ENCODE results near the gene ZFYVE28.

Gene ZFYVE28

DNA sequence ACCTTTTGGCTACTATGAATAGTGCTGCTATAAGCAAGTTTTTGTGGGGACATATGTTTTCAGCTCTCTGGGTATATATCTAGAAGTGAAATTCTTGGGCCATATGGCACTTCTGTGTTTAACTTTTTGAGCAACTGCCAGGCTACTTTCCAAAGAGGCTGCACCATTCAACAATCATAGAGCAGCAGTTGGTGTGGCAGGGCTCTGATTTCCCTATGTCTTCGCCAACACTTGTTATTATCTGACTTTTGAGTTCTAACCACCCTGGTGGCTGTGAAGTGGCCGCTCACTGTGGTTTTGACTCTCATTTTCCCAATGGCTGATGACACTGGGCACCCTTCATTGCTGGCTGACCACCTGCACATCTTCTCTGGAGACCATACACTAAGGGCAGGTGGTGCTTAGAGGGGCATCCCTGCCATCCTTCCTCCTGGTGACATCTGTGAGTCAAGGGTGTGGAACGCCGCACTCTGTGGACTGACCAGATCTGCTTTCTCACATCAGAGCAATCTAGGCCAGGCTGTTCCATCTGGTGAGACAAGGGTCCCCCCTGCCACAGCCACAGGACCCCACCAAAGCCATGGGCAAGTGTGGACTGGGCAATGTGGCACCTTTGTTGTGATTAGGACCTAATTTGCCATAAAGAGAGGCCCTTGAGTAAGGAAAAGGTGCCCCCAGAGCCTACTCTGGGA is 49.6 kb downstream of the ZFYVE28 start:
- TF ChIP-seq, protein P1, sequence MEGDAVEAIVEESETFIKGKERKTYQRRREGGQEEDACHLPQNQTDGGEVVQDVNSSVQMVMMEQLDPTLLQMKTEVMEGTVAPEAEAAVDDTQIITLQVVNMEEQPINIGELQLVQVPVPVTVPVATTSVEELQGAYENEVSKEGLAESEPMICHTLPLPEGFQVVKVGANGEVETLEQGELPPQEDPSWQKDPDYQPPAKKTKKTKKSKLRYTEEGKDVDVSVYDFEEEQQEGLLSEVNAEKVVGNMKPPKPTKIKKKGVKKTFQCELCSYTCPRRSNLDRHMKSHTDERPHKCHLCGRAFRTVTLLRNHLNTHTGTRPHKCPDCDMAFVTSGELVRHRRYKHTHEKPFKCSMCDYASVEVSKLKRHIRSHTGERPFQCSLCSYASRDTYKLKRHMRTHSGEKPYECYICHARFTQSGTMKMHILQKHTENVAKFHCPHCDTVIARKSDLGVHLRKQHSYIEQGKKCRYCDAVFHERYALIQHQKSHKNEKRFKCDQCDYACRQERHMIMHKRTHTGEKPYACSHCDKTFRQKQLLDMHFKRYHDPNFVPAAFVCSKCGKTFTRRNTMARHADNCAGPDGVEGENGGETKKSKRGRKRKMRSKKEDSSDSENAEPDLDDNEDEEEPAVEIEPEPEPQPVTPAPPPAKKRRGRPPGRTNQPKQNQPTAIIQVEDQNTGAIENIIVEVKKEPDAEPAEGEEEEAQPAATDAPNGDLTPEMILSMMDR (IDR thresholded peaks at IDR 0.05; ENCODE audit: insufficient read depth, low read length, missing control alignments) = no peak
- ChIA-PET POLR2A (no interaction called here), CTCF (no interaction called here)
- H3K4me3 ChIP-seq (ENCODE audit: low read depth, low read length) = no peak overlapping the region
- no peak for DNase-seq (ENCODE audit: low read depth, low spot score)

DNA sequence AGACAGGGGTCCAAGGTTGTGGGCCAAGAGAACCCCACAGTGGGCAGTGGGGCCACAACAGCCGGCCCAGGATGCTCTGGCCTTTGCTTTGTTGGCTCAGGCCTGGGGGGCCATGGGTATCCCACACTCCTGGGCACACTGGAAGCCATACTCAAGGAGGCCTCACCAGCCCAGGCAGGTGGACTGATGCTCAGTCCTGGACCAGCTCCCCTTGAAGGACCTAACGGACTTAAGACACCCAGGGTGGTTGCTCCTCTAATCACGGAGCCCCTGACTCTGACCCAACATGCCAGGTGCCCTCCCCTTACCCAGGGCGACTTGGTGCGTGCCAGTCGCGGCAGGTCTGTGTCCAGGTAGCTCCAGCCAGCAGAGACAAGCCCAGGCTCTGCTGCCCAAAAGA is 50.8 kb downstream of the ZFYVE28 start:
- ChIA-PET CTCF (interaction anchor here (0.9 to 1.4 kb wide), 2 partner anchors 11 to 69 kb away, joined by 3 read pairs; no protein-coding TSS in a partner anchor), POLR2A (no interaction called here)
- TF ChIP-seq, protein P1 (IDR thresholded peaks at IDR 0.05; ENCODE audit: insufficient read depth, low read length, missing control alignments) = no peak
- no peak for DNase-seq (ENCODE audit: low read depth, low spot score)
- H3K4me3 ChIP-seq (ENCODE audit: low read depth, low read length) = no peak overlapping the region

DNA sequence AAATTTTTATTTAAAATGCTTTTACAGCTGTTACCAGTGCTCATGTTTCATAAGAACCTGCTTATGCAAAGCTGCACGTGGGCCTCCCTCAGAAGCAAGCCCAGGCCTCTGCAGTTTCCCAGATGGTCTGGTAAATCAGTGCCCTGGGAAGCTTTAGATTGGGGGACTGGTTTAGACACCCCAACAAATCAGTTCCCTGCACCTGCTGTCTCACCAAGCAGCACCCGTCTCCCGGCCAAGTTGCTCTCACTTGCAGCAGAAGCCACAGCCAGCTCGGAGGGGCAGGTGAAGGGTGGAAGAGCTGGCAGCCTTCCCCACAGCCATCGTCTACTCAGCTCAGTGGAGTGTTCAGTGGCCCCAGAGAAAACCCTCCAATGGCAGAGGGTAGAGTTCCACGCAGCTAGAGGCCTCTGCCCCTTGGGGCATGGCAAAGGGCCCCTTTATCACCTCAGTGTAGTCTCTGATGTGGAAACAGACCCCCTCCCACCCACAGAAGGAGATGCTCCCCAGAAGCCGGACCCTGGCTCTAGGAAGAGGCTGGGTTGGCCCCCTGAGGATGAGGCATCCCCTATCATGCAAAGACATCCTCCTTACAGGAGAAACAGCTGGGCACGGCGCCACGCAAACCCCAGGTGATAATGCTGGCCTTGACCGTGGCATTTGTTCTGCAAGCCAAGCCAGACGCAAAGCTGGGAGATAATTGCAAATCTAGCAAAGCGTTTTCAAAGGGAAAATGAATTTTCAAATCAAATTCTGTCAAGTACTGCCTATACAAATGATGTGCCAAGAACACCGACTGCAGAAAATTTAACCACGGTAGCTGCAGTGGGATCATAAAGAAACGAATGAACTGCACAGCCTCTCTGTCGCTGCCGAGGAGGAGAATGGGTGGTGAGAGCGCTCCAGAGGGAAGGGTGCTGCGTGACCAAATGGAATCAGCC is 51.9 kb downstream of the ZFYVE28 start:
- CTCF ChIA-PET = interaction anchor here (1.4 kb wide), 1 partner anchor 10 kb away, joined by 3 read pairs; no protein-coding TSS in a partner anchor
- TF ChIP-seq, protein P1 (IDR thresholded peaks at IDR 0.05; ENCODE audit: insufficient read depth, low read length, missing control alignments) = no peak
- no peak overlapping the region for H3K4me3 ChIP-seq (ENCODE audit: low read depth, low read length)
- DNase-seq (ENCODE audit: low read depth, low spot score) = no peak
- POLR2A ChIA-PET = no interaction called here

DNA sequence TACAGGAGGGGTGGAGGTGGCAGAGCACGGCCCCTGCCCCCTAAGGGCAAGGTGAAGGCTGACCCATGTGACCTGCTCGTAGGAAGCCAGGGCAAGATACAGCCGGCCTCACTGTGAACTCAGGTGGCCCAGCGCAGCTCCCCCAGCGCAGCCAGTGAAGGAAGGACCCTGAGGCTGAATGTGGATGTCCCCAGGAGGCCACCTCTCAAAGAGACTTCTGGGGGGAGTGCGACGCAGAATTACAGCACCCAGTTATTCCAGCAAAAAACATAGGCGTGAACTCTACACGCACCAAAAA is 52.6 kb downstream of the ZFYVE28 start:
- TF ChIP-seq, protein P1 (IDR thresholded peaks at IDR 0.05; ENCODE audit: insufficient read depth, low read length, missing control alignments) = no peak
- POLR2A ChIA-PET = no interaction called here
- H3K4me3 ChIP-seq (ENCODE audit: low read depth, low read length) = no peak overlapping the region
- no peak for DNase-seq (ENCODE audit: low read depth, low spot score)
- CTCF ChIA-PET = no interaction called here

DNA sequence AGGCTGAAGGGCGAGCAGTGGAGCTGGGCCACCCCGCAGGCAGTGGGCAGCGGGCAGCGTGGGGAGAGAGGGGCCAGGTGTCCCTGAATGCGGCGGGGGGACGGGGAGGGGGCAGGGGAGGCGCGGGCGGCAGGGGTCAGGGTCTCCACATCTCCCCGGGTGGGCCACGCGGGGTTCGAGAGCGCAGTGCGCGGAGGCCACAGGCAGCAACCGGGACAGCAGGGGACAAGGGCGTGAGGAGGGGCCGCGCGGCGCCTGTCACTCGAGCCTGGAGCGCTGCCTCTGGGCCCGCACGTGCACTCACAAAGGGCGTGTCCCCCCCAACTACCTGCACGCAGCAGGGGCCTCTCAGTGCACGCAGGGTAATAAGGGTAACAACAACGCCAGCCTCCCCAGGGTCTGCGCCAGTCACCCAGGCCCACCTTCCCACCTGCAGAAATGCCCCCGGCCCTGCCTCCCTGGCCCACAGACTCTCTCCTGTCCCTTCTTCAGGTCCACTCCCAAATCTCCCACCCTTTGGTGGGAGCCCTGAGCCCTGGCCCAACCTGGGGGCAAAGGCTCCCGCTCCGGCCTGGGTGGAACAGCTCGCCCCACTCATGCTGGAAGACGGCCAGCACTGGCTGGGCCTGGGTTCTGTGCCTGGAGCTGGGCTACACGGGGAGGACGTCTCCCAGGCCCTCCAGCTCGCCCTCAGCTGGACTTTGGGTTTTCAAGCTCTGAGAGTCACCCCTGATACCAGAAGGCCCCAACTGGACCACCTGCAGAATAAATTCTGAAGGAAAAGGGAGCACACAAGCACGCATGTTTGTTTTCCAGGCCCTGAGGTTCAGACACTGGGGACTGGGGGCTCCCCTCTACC is 53.2 kb downstream of the ZFYVE28 start:
- TF ChIP-seq, protein P1 (IDR thresholded peaks at IDR 0.05; ENCODE audit: insufficient read depth, low read length, missing control alignments) = no peak
- POLR2A ChIA-PET = no interaction called here
- CTCF ChIA-PET = no interaction called here
- peak overlapping the region; percentile 65 for H3K4me3 ChIP-seq (ENCODE audit: low read depth, low read length)
- no peak for DNase-seq (ENCODE audit: low read depth, low spot score)
